ENCODE measurements around the gene NOXO1. TPM values are rescaled to one million over a fixed set of nuclear protein-coding genes. Genes with fewer than 3 reads are reported as not detected.

Gene NOXO1
- polyA plus RNA-seq, 1 of the 3 experiments (the other 2 are of a cell fraction): 0.21 TPM

DNA sequence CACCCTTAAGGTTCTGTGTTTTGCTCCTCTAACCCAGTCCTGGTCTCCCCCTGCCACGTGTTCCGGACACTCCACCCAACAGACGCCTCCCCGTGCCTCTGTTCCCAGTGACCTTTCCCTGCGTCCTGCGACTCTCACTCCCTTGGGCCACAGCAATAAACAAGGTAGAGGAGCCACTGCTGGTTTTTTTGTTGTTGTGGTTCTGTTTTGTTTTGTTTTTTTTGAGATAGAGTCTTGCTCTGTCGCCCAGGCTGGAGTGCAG, 34.6 kb upstream of the NOXO1 start:
- H2AFZ ChIP-seq (ENCODE audit: low read depth): no peak overlapping the region
- no peaks in the 10 kb centered on the region for H3K9me3 ChIP-seq
- peaks cover 4% of the 10 kb centered on the region; the same call in 1 of the 2 replicates for H3K27me3 ChIP-seq (ENCODE audit: insufficient read depth)
- no peak overlapping the region for H3K4me3 ChIP-seq (ENCODE audit: low read depth in 2 of 2, low read length in 1 of 2)
- no peaks in the 10 kb centered on the region for H3K36me3 ChIP-seq (replicated peaks in 1 of 2; ENCODE audit: control insufficient read depth in 1 of 2, insufficient read depth in 2 of 2, low read length in 1 of 2)
- H4K20me1 ChIP-seq (ENCODE audit: insufficient read depth): no peaks in the 10 kb centered on the region
- no peak for TF ChIP-seq NFIC (IDR thresholded peaks at IDR 0.05; ENCODE audit: borderline replicate concordance)
- no peak for TF ChIP-seq EZH2phosphoT487 (IDR thresholded peaks at IDR 0.05; ENCODE audit: borderline replicate concordance, low read depth)
- no peak for TF ChIP-seq RCOR1 (IDR thresholded peaks at IDR 0.05; ENCODE audit: low read length)
- TF ChIP-seq EP300 (IDR thresholded peaks at IDR 0.05; ENCODE audit: borderline replicate concordance in 1 of 2, low read depth in 1 of 2, low read length in 1 of 2): no peak
- TF ChIP-seq SMC3 (IDR thresholded peaks at IDR 0.05; ENCODE audit: low read depth, low read length): no peak
- TF ChIP-seq, protein P1, sequence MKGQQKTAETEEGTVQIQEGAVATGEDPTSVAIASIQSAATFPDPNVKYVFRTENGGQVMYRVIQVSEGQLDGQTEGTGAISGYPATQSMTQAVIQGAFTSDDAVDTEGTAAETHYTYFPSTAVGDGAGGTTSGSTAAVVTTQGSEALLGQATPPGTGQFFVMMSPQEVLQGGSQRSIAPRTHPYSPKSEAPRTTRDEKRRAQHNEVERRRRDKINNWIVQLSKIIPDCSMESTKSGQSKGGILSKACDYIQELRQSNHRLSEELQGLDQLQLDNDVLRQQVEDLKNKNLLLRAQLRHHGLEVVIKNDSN (IDR thresholded peaks at IDR 0.05; ENCODE audit: borderline replicate concordance, low read depth): no peak
- TF ChIP-seq, protein P2, sequence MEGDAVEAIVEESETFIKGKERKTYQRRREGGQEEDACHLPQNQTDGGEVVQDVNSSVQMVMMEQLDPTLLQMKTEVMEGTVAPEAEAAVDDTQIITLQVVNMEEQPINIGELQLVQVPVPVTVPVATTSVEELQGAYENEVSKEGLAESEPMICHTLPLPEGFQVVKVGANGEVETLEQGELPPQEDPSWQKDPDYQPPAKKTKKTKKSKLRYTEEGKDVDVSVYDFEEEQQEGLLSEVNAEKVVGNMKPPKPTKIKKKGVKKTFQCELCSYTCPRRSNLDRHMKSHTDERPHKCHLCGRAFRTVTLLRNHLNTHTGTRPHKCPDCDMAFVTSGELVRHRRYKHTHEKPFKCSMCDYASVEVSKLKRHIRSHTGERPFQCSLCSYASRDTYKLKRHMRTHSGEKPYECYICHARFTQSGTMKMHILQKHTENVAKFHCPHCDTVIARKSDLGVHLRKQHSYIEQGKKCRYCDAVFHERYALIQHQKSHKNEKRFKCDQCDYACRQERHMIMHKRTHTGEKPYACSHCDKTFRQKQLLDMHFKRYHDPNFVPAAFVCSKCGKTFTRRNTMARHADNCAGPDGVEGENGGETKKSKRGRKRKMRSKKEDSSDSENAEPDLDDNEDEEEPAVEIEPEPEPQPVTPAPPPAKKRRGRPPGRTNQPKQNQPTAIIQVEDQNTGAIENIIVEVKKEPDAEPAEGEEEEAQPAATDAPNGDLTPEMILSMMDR (IDR thresholded peaks at IDR 0.05): no peak
- TF ChIP-seq CHD2 (IDR thresholded peaks at IDR 0.05; ENCODE audit: low read length, partially characterized antibody): no peak
- no peak for TF ChIP-seq RXRA (IDR thresholded peaks at IDR 0.05; ENCODE audit: borderline replicate concordance, low read depth)
- TF ChIP-seq GABPA (IDR thresholded peaks at IDR 0.05; ENCODE audit: low read depth): no peak
- TF ChIP-seq, protein P3, sequence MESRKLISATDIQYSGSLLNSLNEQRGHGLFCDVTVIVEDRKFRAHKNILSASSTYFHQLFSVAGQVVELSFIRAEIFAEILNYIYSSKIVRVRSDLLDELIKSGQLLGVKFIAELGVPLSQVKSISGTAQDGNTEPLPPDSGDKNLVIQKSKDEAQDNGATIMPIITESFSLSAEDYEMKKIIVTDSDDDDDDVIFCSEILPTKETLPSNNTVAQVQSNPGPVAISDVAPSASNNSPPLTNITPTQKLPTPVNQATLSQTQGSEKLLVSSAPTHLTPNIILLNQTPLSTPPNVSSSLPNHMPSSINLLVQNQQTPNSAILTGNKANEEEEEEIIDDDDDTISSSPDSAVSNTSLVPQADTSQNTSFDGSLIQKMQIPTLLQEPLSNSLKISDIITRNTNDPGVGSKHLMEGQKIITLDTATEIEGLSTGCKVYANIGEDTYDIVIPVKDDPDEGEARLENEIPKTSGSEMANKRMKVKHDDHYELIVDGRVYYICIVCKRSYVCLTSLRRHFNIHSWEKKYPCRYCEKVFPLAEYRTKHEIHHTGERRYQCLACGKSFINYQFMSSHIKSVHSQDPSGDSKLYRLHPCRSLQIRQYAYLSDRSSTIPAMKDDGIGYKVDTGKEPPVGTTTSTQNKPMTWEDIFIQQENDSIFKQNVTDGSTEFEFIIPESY (IDR thresholded peaks at IDR 0.05; ENCODE audit: borderline replicate concordance, low read depth): no peak
- no peak for TF ChIP-seq NRF1 (IDR thresholded peaks at IDR 0.05; ENCODE audit: low read depth, low read length)
- TF ChIP-seq FOXM1 (IDR thresholded peaks at IDR 0.05; ENCODE audit: low read depth): no peak
- TF ChIP-seq GATA2 (CRISPR knock-in tag; IDR thresholded peaks at IDR 0.05): no peak
- no peak for TF ChIP-seq TAF1 (IDR thresholded peaks at IDR 0.05; ENCODE audit: borderline replicate concordance, low read depth, low read length)
- TF ChIP-seq, protein P4, sequence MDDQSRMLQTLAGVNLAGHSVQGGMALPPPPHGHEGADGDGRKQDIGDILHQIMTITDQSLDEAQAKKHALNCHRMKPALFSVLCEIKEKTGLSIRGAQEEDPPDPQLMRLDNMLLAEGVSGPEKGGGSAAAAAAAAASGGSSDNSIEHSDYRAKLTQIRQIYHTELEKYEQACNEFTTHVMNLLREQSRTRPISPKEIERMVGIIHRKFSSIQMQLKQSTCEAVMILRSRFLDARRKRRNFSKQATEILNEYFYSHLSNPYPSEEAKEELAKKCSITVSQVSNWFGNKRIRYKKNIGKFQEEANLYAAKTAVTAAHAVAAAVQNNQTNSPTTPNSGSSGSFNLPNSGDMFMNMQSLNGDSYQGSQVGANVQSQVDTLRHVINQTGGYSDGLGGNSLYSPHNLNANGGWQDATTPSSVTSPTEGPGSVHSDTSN (IDR thresholded peaks at IDR 0.05): no peak
- H3K4me2 ChIP-seq: no peak overlapping the region
- no peaks in the 10 kb centered on the region for H3K9me2 ChIP-seq
- no peak overlapping the region for H3K27ac ChIP-seq (ENCODE audit: low read depth in 2 of 2, low read length in 1 of 2)
- no peaks in the 10 kb centered on the region; a peak in 1 of 4 replicates for H3K4me1 ChIP-seq (ENCODE audit: control insufficient read depth in 1 of 2, insufficient read depth in 2 of 2, low read depth in 1 of 2, low read length in 1 of 2)
- ChIA-PET CTCF (interaction anchor here (0.6 to 2.3 kb wide), 11 partner anchors 12 to 152 kb away, joined by 3 to 17 read pairs (median 4); partner anchors contain the start of gene RPS2), POLR2A (interaction anchor here (1.3 kb wide), 1 partner anchor 139 kb away, joined by 5 read pairs; the partner anchor contains the start of gene TRAF7)
- no peaks in the 10 kb centered on the region for H3K79me2 ChIP-seq (ENCODE audit: insufficient read depth)
- WGBS (ENCODE audit: low lambda C conversion rate): 87% methylated on average over 7 of the region's 7 CpGs
- H3F3A ChIP-seq (replicated peaks; ENCODE audit: insufficient read depth): no peaks in the 10 kb centered on the region
- no peak overlapping the region for H3K9ac ChIP-seq
- DNase-seq: no peak
